CD14-positive monocyte (primary cell): ENCODE data around the gene SGTB. TPM values are rescaled to one million over a fixed set of nuclear protein-coding genes. Genes with fewer than 3 reads are reported as not detected.
"Not testable (repeated sequence)": the region's sequence is repeated elsewhere in the genome, so short reads cannot be mapped to it uniquely, and the experiment has no call there.

Experiments used
- DNase-seq, 3 donors: peaks; one replicate each; pipeline ENCODE4 v3.0.0-alpha.2; 2011 to 2022
- H2AFZ ChIP-seq: 2 replicates; pipeline ENCODE4 v1.6.0; 2012; ENCODE audit warnings: mild to moderate bottlenecking, low read depth, low read length, inconsistent platforms; ENCODE audit not compliant: insufficient read depth, poor library complexity, severe bottlenecking
- H3K27ac ChIP-seq, 2 donors: 1 replicate in 1 of 2; 2 replicates in 1 of 2; pipeline ENCODE4 v1.5.1; 2012 to 2013; ENCODE audit warnings: low read length in 2 of 2, control low read depth in 1 of 2, inconsistent platforms in 1 of 2, low read depth in 1 of 2, mild to moderate bottlenecking in 1 of 2
- H3K27me3 ChIP-seq, 2 donors: one replicate each; pipeline versions ENCODE4 v1.6.0 to v1.6.1; 2011 to 2013; ENCODE audit warnings: low read length in 2 of 2; ENCODE audit not compliant: control insufficient read depth in 2 of 2, insufficient read depth in 2 of 2
- H3K36me3 ChIP-seq, 2 donors: replicated peaks in 1 of 2; 1 replicate in 1 of 2; 2 replicates in 1 of 2; pipeline versions ENCODE4 v1.5.1 to v1.6.1; 2012 to 2013; ENCODE audit warnings: low read length in 2 of 2, control low read depth in 1 of 2, inconsistent platforms in 1 of 2, mild to moderate bottlenecking in 1 of 2; ENCODE audit not compliant: insufficient read depth in 2 of 2, control insufficient read depth in 1 of 2
- H3K4me1 ChIP-seq, 2 donors: 1 replicate in 1 of 2; 2 replicates in 1 of 2; pipeline versions ENCODE4 v1.5.1 to v1.6.1; 2012 to 2013; ENCODE audit warnings: low read length in 2 of 2, control low read depth in 1 of 2, inconsistent platforms in 1 of 2, mild to moderate bottlenecking in 1 of 2, moderate library complexity in 1 of 2; ENCODE audit not compliant: insufficient read depth in 2 of 2, control insufficient read depth in 1 of 2
- H3K4me2 ChIP-seq: replicated peaks from 2 replicates; pipeline ENCODE3; 2012; ENCODE audit warnings: low read length, moderate library complexity, mild to moderate bottlenecking; ENCODE audit not compliant: poor library complexity, severe bottlenecking; ENCODE audit errors: extremely low read depth
- H3K4me3 ChIP-seq, 3 experiments: fragments of 200-600 bp in 1 of 3; sonication (generic) in 1 of 3; replicated peaks in 1 of 3; 1 replicate in 2 of 3; 2 replicates in 1 of 3; pipeline ENCODE4 v1.5.1; 2011 to 2013; ENCODE audit warnings: low read length in 3 of 3, mild to moderate bottlenecking in 3 of 3, control low read depth in 2 of 3, low read depth in 2 of 3, inconsistent platforms in 1 of 3, moderate library complexity in 1 of 3
- H3K79me2 ChIP-seq: 2 replicates; pipeline ENCODE4 v1.6.0; 2012; ENCODE audit warnings: mild to moderate bottlenecking, control low read depth, inconsistent platforms, low read length, moderate library complexity; ENCODE audit not compliant: insufficient read depth
- H3K9ac ChIP-seq: 2 replicates; pipeline ENCODE4 v1.6.0; 2017; ENCODE audit warnings: low read length, mild to moderate bottlenecking; ENCODE audit not compliant: insufficient read depth, poor library complexity, severe bottlenecking
- H3K9me3 ChIP-seq, 2 donors: replicated peaks in 1 of 2; 1 replicate in 1 of 2; 2 replicates in 1 of 2; pipeline versions ENCODE4 v1.5.1 to v1.6.1; 2012 to 2013; ENCODE audit warnings: low read length in 2 of 2, control low read depth in 1 of 2; ENCODE audit not compliant: control insufficient read depth in 1 of 2, insufficient read depth in 1 of 2
- H4K20me1 ChIP-seq: 2 replicates; pipeline ENCODE4 v1.6.0; 2012; ENCODE audit warnings: mild to moderate bottlenecking, low read length, control low read depth, moderate library complexity; ENCODE audit not compliant: insufficient read depth
- H3K27ac Mint-ChIP-seq, 7 donors: one replicate each; pipeline ENCODE4 v1.8.0; 2020; ENCODE audit warnings: mild to moderate bottlenecking in 7 of 7, mixed read lengths in 7 of 7, moderate library complexity in 6 of 7, inconsistent platforms in 2 of 7
- H3K27me3 Mint-ChIP-seq, 3 donors: one replicate each; pipeline ENCODE4 v1.8.0; 2021 to 2022; ENCODE audit warnings: low read depth in 3 of 3, mild to moderate bottlenecking in 3 of 3, mixed read lengths in 3 of 3, moderate library complexity in 3 of 3, inconsistent platforms in 1 of 3
- H3K36me3 Mint-ChIP-seq, 2 donors: one replicate each; pipeline ENCODE4 v1.8.0; 2020; ENCODE audit warnings: mixed read lengths in 2 of 2, inconsistent platforms in 1 of 2, mild to moderate bottlenecking in 1 of 2
- H3K4me1 Mint-ChIP-seq: one replicate; pipeline ENCODE4 v1.8.0; 2020; ENCODE audit warnings: mild to moderate bottlenecking, mixed read lengths
- H3K4me3 Mint-ChIP-seq, 2 donors: one replicate each; pipeline ENCODE4 v1.8.0; 2020; ENCODE audit warnings: mild to moderate bottlenecking in 2 of 2, mixed read lengths in 2 of 2, moderate library complexity in 1 of 2
- H3K9me3 Mint-ChIP-seq, 7 donors: one replicate each; pipeline ENCODE4 v1.8.0; 2020 to 2022; ENCODE audit warnings: mixed read lengths in 7 of 7, mild to moderate bottlenecking in 6 of 7, moderate library complexity in 6 of 7, inconsistent platforms in 2 of 7
- CTCF ChIP-seq: fragments of 200-600 bp; IDR thresholded peaks from one replicate; pipeline ENCODE4 v1.8.0; 2022; ENCODE audit warnings: antibody characterized with exemption, mild to moderate bottlenecking
- WGBS: methylation state at CpG from one replicate; pipeline ENCODE4 v1.1.5; 2013; ENCODE audit warnings: missing lambda C conversion rate; ENCODE audit not compliant: insufficient coverage; 5-methylcytosine and 5-hydroxymethylcytosine counted together
- intact Hi-C, 2 donors: fragments of 100-400 bp; cut with micrococcal nuclease; formaldehyde crosslinking; loops; one replicate each; pipeline versions ENCODE4 v1.15.0 to v1.15.1; 2023
- polyA plus RNA-seq, 3 donors: library from polyadenylated mRNA; depleted of rRNA in 1 of 3; unstranded in 2 of 3; stranded (reverse) in 1 of 3; fragments of 300-500 nt in 2 of 3; fragments of >200 nt in 1 of 3; fragmentation: Illumina TruSeq in 2 of 3; gene quantifications; 1 replicate in 2 of 3; 2 replicates in 1 of 3; pipeline ENCODE4 v1.2.3, GENCODE V29; 2012 to 2021

Gene SGTB
- polyA plus RNA-seq, 3 donors, result 7.4 to 16.5 (median 7.6) TPM

GRCh38 chr5:65682148-65682547, 39.8 kb downstream of the SGTB start:
- Mint-ChIP-seq H3K9me3 (no peaks in the 10 kb centered on the region), H3K36me3 (peaks cover 71 to 81% of the 10 kb centered on the region in 2 donors), H3K4me3 (no peak overlapping the region), H3K4me1 (no peaks in the 10 kb centered on the region), H3K27ac (peak overlapping the region in 2 of 7 donors; percentile 20 to 26), H3K27me3 (no peaks in the 10 kb centered on the region)
- no peaks in the 10 kb centered on the region for H3K27me3 ChIP-seq
- H3K4me2 ChIP-seq, result no peak overlapping the region
- no peak overlapping the region for H3K4me3 ChIP-seq
- no peak overlapping the region for H3K9ac ChIP-seq
- no peaks in the 10 kb centered on the region for H3K79me2 ChIP-seq
- H3K27ac ChIP-seq, result no peak overlapping the region
- TF ChIP-seq CTCF, result no peak
- intact Hi-C loops, result no loop called here
- no peak overlapping the region for H2AFZ ChIP-seq
- peaks cover 61 to 90% of the 10 kb centered on the region in 2 donors for H3K36me3 ChIP-seq
- no CpG with 5 or more reads among the region's 3 CpGs for WGBS
- no peaks in the 10 kb centered on the region for H3K4me1 ChIP-seq
- no peaks in the 10 kb centered on the region for H4K20me1 ChIP-seq
- no peaks in the 10 kb centered on the region for H3K9me3 ChIP-seq
- DNase-seq, result no peak

GRCh38 chr5:65676056-65676455, 45.9 kb downstream of the SGTB start:
- H3K9me3 ChIP-seq, intact Hi-C loops, H2AFZ ChIP-seq, H3K27me3 ChIP-seq, H3K9me3 Mint-ChIP-seq, H4K20me1 ChIP-seq, H3K79me2 ChIP-seq, H3K9ac ChIP-seq, H3K27me3 Mint-ChIP-seq: not testable (repeated sequence)
- Mint-ChIP-seq H3K27ac (peak overlapping the region; percentile 67 to 95 (median 93)), H3K4me3 (peak overlapping the region in 1 of 2 donors; percentile 83), H3K36me3 (peaks cover 57 to 79% of the 10 kb centered on the region in 2 donors), H3K4me1 (peaks cover 47% of the 10 kb centered on the region)
- peaks cover 34 to 45% of the 10 kb centered on the region in 2 donors for H3K4me1 ChIP-seq
- DNase-seq, result peak; percentile 17 to 23 (median 19)
- H3K36me3 ChIP-seq, result peaks cover 38 to 61% of the 10 kb centered on the region in 2 donors
- WGBS, result no CpG with 5 or more reads among the region's 3 CpGs
- H3K4me3 ChIP-seq, result peak overlapping the region in 1 of 3 experiments; percentile 15
- peak overlapping the region; percentile 50 for H3K4me2 ChIP-seq
- peak overlapping the region in 1 of 2 donors; percentile 83 for H3K27ac ChIP-seq
